Endothelial cell of umbilical vein (primary cell): ENCODE results near the gene DPYD. TPM values are rescaled to one million over a fixed set of nuclear protein-coding genes. Genes with fewer than 3 reads are reported as not detected.

Experiments
- BruUV-seq: library from RNA; stranded (reverse); fragments of 400-500 nt; replicated peaks from 2 replicates; lab custom pipeline; 2021; lab: Mats Ljungman, UMichigan
- CTCF ChIA-PET: fragments of 300-600, 350-600 bp; sonication (Branson Sonifier 250); formaldehyde crosslinking; loops from one replicate; lab custom pipeline; 2021; ENCODE audit warnings: antibody characterized with exemption, inconsistent platforms; lab: Charles Lee
- POLR2A ChIA-PET: fragments of 300-600, 350-600 bp; sonication (Branson Sonifier 250); formaldehyde crosslinking; loops from one replicate; lab custom pipeline; 2021; ENCODE audit warnings: antibody characterized with exemption, inconsistent platforms; lab: Charles Lee
- DNase-seq: peaks from one replicate; pipeline ENCODE4 v3.0.0-alpha.2; 2011; ENCODE audit warnings: low read depth, low spot score
- FAIRE-seq: peaks from 2 replicates; lab custom pipeline; 2011; peaks lifted over from hg19 to GRCh38; lab: Jason Lieb, UNC
- H2AFZ ChIP-seq: 2 replicates; pipeline ENCODE4 v1.6.0; 2012; ENCODE audit warnings: low read depth, low read length, control low read depth, inconsistent platforms
- H3K27ac ChIP-seq: 2 replicates; pipeline ENCODE4 v1.5.1; 2011; ENCODE audit warnings: low read depth, mild to moderate bottlenecking, control low read depth, low read length, moderate library complexity; ENCODE audit not compliant: insufficient read depth
- H3K27me3 ChIP-seq, 2 experiments: 2 replicates each; pipeline versions ENCODE4 v1.6.0 to v1.6.1; 2011; ENCODE audit warnings: low read length in 2 of 2, mixed read lengths in 1 of 2; ENCODE audit not compliant: control insufficient read depth in 2 of 2, insufficient read depth in 2 of 2
- H3K36me3 ChIP-seq, 2 experiments: 2 replicates in 1 of 2; 3 replicates in 1 of 2; pipeline ENCODE4 v1.5.1; 2011; ENCODE audit warnings: low read length in 2 of 2, mild to moderate bottlenecking in 1 of 2, moderate library complexity in 1 of 2; ENCODE audit not compliant: control insufficient read depth in 2 of 2, insufficient read depth in 2 of 2; ENCODE audit errors: extremely low read depth in 1 of 2
- H3K4me1 ChIP-seq: 3 replicates; pipeline ENCODE4 v1.5.1; 2011; ENCODE audit warnings: mild to moderate bottlenecking, low read length; ENCODE audit not compliant: control insufficient read depth, insufficient read depth; ENCODE audit errors: extremely low read depth
- H3K4me2 ChIP-seq: 2 replicates; pipeline ENCODE4 v1.6.1; 2011; ENCODE audit warnings: low read length, control low read depth, mixed read lengths; ENCODE audit not compliant: insufficient read depth
- H3K4me3 ChIP-seq, 3 experiments: fragments of 200-600 bp in 1 of 3; sonication (generic), shearing (Covaris generic) in 1 of 3; replicated peaks in 1 of 3; 2 replicates each; pipeline ENCODE4 v1.5.1; 2011 to 2016; ENCODE audit warnings: control low read depth in 3 of 3, low read length in 3 of 3, mild to moderate bottlenecking in 2 of 3, inconsistent platforms in 1 of 3, low read depth in 1 of 3, moderate library complexity in 1 of 3; ENCODE audit not compliant: insufficient read depth in 1 of 3
- H3K79me2 ChIP-seq: 2 replicates; pipeline ENCODE4 v1.6.0; 2012; ENCODE audit warnings: low read length, inconsistent platforms; ENCODE audit not compliant: control insufficient read depth, insufficient read depth
- H3K9ac ChIP-seq: replicated peaks from 2 replicates; pipeline ENCODE3; 2011; ENCODE audit warnings: low read length, control low read depth; ENCODE audit not compliant: insufficient read depth; ENCODE audit errors: extremely low read depth
- H3K9me1 ChIP-seq: replicated peaks from 3 replicates; pipeline ENCODE4 v1.6.0; 2011; ENCODE audit warnings: mild to moderate bottlenecking, low read length; ENCODE audit not compliant: control insufficient read depth, insufficient read depth; ENCODE audit errors: extremely low read depth
- H3K9me3 ChIP-seq: replicated peaks from 2 replicates; pipeline ENCODE4 v1.5.1; 2012; ENCODE audit warnings: low read length, inconsistent platforms; ENCODE audit not compliant: control insufficient read depth, insufficient read depth
- H4K20me1 ChIP-seq: replicated peaks from 2 replicates; pipeline ENCODE3; 2011; ENCODE audit warnings: mild to moderate bottlenecking, low read length; ENCODE audit not compliant: control insufficient read depth, insufficient read depth; ENCODE audit errors: extremely low read depth
- CTCF ChIP-seq, 2 donors: IDR thresholded peaks; 1 replicate in 1 of 2; 2 replicates in 1 of 2; pipeline ENCODE4 v1.5.1; 2011; ENCODE audit warnings: low read length in 2 of 2, mild to moderate bottlenecking in 2 of 2, moderate library complexity in 2 of 2, control low read depth in 1 of 2, inconsistent platforms in 1 of 2, low read depth in 1 of 2; ENCODE audit not compliant: insufficient read depth in 1 of 2; ENCODE audit errors: extremely low read depth in 1 of 2
- EZH2 ChIP-seq: IDR thresholded peaks from 2 replicates; pipeline ENCODE4 v1.6.1; 2012; ENCODE audit warnings: borderline replicate concordance, low read depth, mild to moderate bottlenecking, moderate library complexity, low read length, inconsistent platforms; ENCODE audit not compliant: severe bottlenecking
- FOS ChIP-seq: IDR thresholded peaks from 2 replicates; pipeline ENCODE4 v1.6.1; 2011; ENCODE audit warnings: mild to moderate bottlenecking, low read length, moderate library complexity, borderline replicate concordance; ENCODE audit not compliant: insufficient read depth
- GATA2 ChIP-seq: IDR thresholded peaks from 2 replicates; pipeline ENCODE4 v1.7.0; 2011; ENCODE audit warnings: low read depth, mild to moderate bottlenecking, moderate library complexity, mixed read lengths, low read length; ENCODE audit not compliant: insufficient read length, insufficient read depth
- JUN ChIP-seq: IDR thresholded peaks from 2 replicates; pipeline ENCODE4 v1.6.1; 2011; ENCODE audit warnings: borderline replicate concordance, low read depth; ENCODE audit not compliant: insufficient read length, insufficient read depth
- MAX ChIP-seq: IDR thresholded peaks from 2 replicates; pipeline ENCODE4 v1.6.1; 2011; ENCODE audit not compliant: insufficient read depth, insufficient read length
- MYC ChIP-seq: IDR thresholded peaks from one replicate; pipeline ENCODE4 v1.6.1; 2011; ENCODE audit warnings: mild to moderate bottlenecking, low read depth, low read length
- POLR2A ChIP-seq: IDR thresholded peaks from 2 replicates; pipeline ENCODE4 v1.6.1; 2012; ENCODE audit warnings: low read depth, mild to moderate bottlenecking, control low read depth, low read length
- POLR2AphosphoS5 ChIP-seq: IDR thresholded peaks from 2 replicates; pipeline ENCODE4 v1.6.1; 2012; ENCODE audit warnings: low read depth, mild to moderate bottlenecking, control low read depth, low read length, moderate library complexity; ENCODE audit not compliant: insufficient read depth
- dilution Hi-C: fragments of 300-500 bp; cut with MboI; formaldehyde crosslinking; loops from one replicate; pipeline ENCODE4 v1.15.0; 2019; ENCODE audit warnings: low sequenced_read_pairs; ENCODE audit not compliant: extremely low pct_ligation_motif_present
- intact Hi-C: fragments of 100-400 bp; cut with micrococcal nuclease; formaldehyde crosslinking; loops from one replicate; pipeline ENCODE4 v1.10.0; 2022
- polyA plus RNA-seq, 4 experiments: library from polyadenylated mRNA; depleted of rRNA in 3 of 4; stranded (reverse) in 3 of 4; unstranded in 1 of 4; fragments of >200 nt; gene quantifications; 2 replicates each; pipeline versions ENCODE4 v1.2.1 to v1.2.3, GENCODE V29; 2011 to 2012; ENCODE audit warnings: missing spikeins in 1 of 4
- total RNA-seq: library from RNA; stranded (reverse); gene quantifications from 2 replicates; pipeline ENCODE4 v1.2.3, GENCODE V29; 2021

DPYD gene
- total and polyA plus RNA-seq, 2 donors (not counting 3 experiments of a cell fraction or from before 2014, with no cell fraction given), result 4.6 to 15.1 TPM

DNA sequence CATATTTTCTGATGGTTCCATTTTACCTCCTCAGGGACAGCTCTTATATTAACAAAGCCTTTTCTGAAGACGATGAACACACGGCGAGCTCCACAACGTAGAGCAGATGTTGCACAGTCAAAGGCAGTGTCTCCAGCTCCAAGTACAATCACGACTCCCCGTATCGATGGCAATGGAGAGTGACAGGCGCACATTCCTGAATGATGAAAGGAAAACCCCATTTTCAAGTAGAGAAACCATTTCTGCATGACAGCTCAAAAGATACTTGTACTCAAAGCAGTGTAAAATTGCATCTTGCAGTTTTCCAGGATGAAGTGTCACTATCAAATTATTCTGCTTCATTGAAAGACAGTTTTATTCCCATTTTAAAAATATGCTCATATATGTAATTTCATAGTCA, 327.6 kb downstream of the DPYD start:
- intact Hi-C loops (no loop called here), dilution Hi-C loops (no loop called here)
- no peaks in the 10 kb centered on the region for H3K9me3 ChIP-seq
- no peak for DNase-seq
- H3K4me3 ChIP-seq, result no peak overlapping the region
- no peaks in the 10 kb centered on the region for H3K79me2 ChIP-seq
- H3K27me3 ChIP-seq, result no peaks in the 10 kb centered on the region
- H3K27ac ChIP-seq, result no peak overlapping the region
- H3K9me1 ChIP-seq, result no peaks in the 10 kb centered on the region
- no peaks in the 10 kb centered on the region for H4K20me1 ChIP-seq
- no peak for FAIRE-seq
- H3K36me3 ChIP-seq, result no peaks in the 10 kb centered on the region
- ChIA-PET POLR2A (no interaction called here), CTCF (no interaction called here)
- H3K9ac ChIP-seq, result no peak overlapping the region
- H3K4me2 ChIP-seq, result no peak overlapping the region
- no peak for TF ChIP-seq GATA2
- no peak for TF ChIP-seq JUN
- no peak for TF ChIP-seq CTCF (IDR thresholded peaks at IDR 0.05; ENCODE audit: extremely low read depth in 1 of 2, insufficient read depth in 1 of 2, low read depth in 1 of 2, low read length in 2 of 2)
- TF ChIP-seq POLR2A, result no peak
- no peak for TF ChIP-seq POLR2AphosphoS5
- TF ChIP-seq EZH2, result no peak
- TF ChIP-seq FOS, result no peak
- TF ChIP-seq MAX, result no peak
- no peak for TF ChIP-seq MYC
- no TSS peak for BruUV-seq
- H3K4me1 ChIP-seq, result no peaks in the 10 kb centered on the region
- H2AFZ ChIP-seq, result no peak overlapping the region
